Left kidney (tissue), 2 donors: Measurements from ENCODE around the gene ADGRV1. TPM values are rescaled to one million over a fixed set of nuclear protein-coding genes. Genes with fewer than 3 reads are reported as not detected.

Source experiments
- DNase-seq: peaks from one replicate; pipeline ENCODE4 v3.0.0-alpha.2; 2013
- polyA plus RNA-seq: library from polyadenylated mRNA; unstranded; fragments of 120-200 nt; gene quantifications from one replicate; pipeline ENCODE4 v1.2.1, GENCODE V29; 2013; ENCODE audit not compliant: insufficient read length

Gene ADGRV1
- polyA plus RNA-seq, 1 donor = 12.5 TPM

GRCh38 chr5:91070761-91071550 lies 512.4 kb downstream of the ADGRV1 start:
- no peak for DNase-seq

GRCh38 chr5:91072881-91073280 lies 514.3 kb downstream of the ADGRV1 start:
- no peak for DNase-seq

GRCh38 chr5:91074615-91075014 lies 516.0 kb downstream of the ADGRV1 start:
- DNase-seq = no peak

- DNase-seq = no peak
These were observed 517.5 kb downstream of the ADGRV1 start for GRCh38 chr5:91076138-91076537.

- DNase-seq = no peak
These were observed 519.0 kb downstream of the ADGRV1 start for GRCh38 chr5:91077623-91078022.

GRCh38 chr5:91079037-91079436 lies 520.4 kb downstream of the ADGRV1 start:
- peak; percentile 48 for DNase-seq

GRCh38 chr5:91089758-91090157 lies 531.2 kb downstream of the ADGRV1 start:
- DNase-seq = no peak

GRCh38 chr5:91090995-91091394 lies 532.4 kb downstream of the ADGRV1 start:
- DNase-seq = no peak

GRCh38 chr5:91091471-91092234 lies 533.1 kb downstream of the ADGRV1 start:
- no peak for DNase-seq

GRCh38 chr5:91092859-91093783 lies 534.5 kb downstream of the ADGRV1 start:
- no peak for DNase-seq

GRCh38 chr5:91095313-91095712 lies 536.7 kb downstream of the ADGRV1 start:
- no peak for DNase-seq

- no peak for DNase-seq
These were observed 537.3 kb downstream of the ADGRV1 start for GRCh38 chr5:91095786-91096385.

GRCh38 chr5:91098541-91098940 lies 539.9 kb downstream of the ADGRV1 start:
- DNase-seq = no peak

- DNase-seq = peak; percentile 77
These were observed 543.2 kb downstream of the ADGRV1 start for GRCh38 chr5:91101600-91102379.

- no peak for DNase-seq
These were observed 544.9 kb downstream of the ADGRV1 start for GRCh38 chr5:91103353-91104061.

GRCh38 chr5:91104062-91104448 lies 545.5 kb downstream of the ADGRV1 start:
- no peak for DNase-seq

GRCh38 chr5:91106842-91107511 lies 548.4 kb downstream of the ADGRV1 start:
- DNase-seq = no peak

GRCh38 chr5:91109634-91110033 lies 551.0 kb downstream of the ADGRV1 start:
- no peak for DNase-seq

- no peak for DNase-seq
These were observed 552.1 kb downstream of the ADGRV1 start for GRCh38 chr5:91110686-91111085.
